GM10248 (cell line): ENCODE results near the gene THAP7.

Experiments used
- CTCF ChIA-PET: fragments of 300-600 bp; sonication (Branson Sonifier 250); formaldehyde crosslinking; extraction: SDS; loops from one replicate; lab custom pipeline; 2021; ENCODE audit warnings: antibody characterized with exemption; lab: Yijun Ruan, JAX
- POLR2A ChIA-PET: fragments of 350-650 bp; sonication (Branson Sonifier 250); formaldehyde crosslinking; extraction: SDS; loops from one replicate; lab custom pipeline; 2020; ENCODE audit warnings: antibody characterized with exemption; lab: Yijun Ruan, JAX
- DNase-seq: peaks from one replicate; pipeline ENCODE4 v3.0.0; 2012; ENCODE audit errors: extremely low spot score
- TF ChIP-seq, protein P1 (sequence below): IDR thresholded peaks from 2 replicates; pipeline ENCODE4 v1.5.1; 2012; ENCODE audit warnings: mild to moderate bottlenecking, low read depth; ENCODE audit errors: extremely low read depth, missing control alignments, control extremely low read depth

The THAP7 gene

GRCh38 chr22:21025763-21026755 lies 24.1 kb upstream of the THAP7 start:
- TF ChIP-seq, protein P1, sequence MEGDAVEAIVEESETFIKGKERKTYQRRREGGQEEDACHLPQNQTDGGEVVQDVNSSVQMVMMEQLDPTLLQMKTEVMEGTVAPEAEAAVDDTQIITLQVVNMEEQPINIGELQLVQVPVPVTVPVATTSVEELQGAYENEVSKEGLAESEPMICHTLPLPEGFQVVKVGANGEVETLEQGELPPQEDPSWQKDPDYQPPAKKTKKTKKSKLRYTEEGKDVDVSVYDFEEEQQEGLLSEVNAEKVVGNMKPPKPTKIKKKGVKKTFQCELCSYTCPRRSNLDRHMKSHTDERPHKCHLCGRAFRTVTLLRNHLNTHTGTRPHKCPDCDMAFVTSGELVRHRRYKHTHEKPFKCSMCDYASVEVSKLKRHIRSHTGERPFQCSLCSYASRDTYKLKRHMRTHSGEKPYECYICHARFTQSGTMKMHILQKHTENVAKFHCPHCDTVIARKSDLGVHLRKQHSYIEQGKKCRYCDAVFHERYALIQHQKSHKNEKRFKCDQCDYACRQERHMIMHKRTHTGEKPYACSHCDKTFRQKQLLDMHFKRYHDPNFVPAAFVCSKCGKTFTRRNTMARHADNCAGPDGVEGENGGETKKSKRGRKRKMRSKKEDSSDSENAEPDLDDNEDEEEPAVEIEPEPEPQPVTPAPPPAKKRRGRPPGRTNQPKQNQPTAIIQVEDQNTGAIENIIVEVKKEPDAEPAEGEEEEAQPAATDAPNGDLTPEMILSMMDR: no peak
- POLR2A ChIA-PET: no interaction called here
- CTCF ChIA-PET: interaction anchor here (0.6 kb wide), 1 partner anchor 116 kb away, joined by 3 read pairs; no protein-coding TSS in a partner anchor
- no peak for DNase-seq

DNA sequence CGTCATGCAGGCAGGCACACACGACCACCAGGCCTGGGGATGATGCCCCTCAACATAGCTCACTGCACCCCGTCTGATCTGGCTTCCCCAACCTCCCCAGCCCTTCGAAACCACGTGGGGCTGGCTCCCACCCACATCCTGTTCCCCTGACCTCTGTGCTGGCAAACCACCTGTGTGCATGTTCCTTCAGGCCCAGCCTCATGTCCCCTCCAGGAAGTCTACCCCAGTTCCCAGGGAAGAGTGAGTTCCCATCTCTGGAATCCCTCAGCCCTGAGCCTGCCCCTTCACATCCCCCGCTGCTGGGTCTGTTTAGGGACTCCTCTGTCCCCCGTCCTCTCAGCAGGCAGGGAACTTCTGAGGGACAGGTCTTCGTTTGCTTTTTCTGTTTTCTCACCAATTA lies 23.3 kb upstream of the THAP7 start:
- CTCF ChIA-PET: interaction anchor here (0.6 kb wide), 1 partner anchor 116 kb away, joined by 3 read pairs; no protein-coding TSS in a partner anchor
- TF ChIP-seq, protein P1: no peak
- DNase-seq: no peak
- POLR2A ChIA-PET: no interaction called here

DNA sequence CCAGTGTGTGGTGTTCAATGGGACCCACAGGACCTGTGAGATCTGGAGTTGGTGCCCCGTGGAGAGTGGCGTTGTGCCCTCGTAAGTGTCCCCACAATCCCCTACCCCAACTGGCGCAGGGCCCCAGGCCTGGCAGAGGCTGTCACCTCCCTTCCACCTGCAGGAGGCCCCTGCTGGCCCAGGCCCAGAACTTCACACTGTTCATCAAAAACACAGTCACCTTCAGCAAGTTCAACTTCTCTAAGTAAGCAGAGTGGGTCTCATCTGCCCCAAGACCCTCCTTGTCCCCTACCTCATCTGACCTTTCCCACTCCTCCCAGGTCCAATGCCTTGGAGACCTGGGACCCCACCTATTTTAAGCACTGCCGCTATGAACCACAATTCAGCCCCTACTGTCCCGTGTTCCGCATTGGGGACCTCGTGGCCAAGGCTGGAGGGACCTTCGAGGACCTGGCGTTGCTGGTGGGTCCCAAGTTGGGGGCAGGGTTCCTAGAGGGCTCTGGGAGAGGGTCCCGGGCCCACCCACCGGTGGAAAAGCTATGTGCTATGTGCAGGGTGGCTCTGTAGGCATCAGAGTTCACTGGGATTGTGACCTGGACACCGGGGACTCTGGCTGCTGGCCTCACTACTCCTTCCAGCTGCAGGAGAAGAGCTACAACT lies 21.2 kb upstream of the THAP7 start:
- POLR2A ChIA-PET: no interaction called here
- CTCF ChIA-PET: no interaction called here
- DNase-seq: no peak
- TF ChIP-seq, protein P1: peak; percentile 4

DNA sequence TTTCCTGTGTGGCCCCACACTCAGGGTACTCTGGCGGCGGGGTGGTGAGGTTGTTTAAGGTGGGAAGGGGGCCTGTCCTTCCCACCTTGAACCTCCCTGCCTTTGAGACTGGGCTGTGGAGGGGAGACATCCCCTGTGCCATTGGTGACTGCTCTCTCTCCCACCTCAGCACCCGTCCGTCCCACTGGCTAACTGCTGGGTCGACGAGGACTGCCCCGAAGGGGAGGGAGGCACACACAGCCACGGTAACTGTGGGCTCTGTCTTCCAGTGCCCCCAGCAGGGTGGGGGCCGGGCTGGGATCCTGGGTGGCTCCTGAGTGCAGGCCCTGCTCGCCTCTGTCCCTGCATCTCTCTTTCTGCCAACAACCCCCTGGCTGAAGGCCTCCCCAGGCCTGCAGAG lies 20.6 kb upstream of the THAP7 start:
- CTCF ChIA-PET: no interaction called here
- TF ChIP-seq, protein P1: no peak
- POLR2A ChIA-PET: no interaction called here
- no peak for DNase-seq

DNA sequence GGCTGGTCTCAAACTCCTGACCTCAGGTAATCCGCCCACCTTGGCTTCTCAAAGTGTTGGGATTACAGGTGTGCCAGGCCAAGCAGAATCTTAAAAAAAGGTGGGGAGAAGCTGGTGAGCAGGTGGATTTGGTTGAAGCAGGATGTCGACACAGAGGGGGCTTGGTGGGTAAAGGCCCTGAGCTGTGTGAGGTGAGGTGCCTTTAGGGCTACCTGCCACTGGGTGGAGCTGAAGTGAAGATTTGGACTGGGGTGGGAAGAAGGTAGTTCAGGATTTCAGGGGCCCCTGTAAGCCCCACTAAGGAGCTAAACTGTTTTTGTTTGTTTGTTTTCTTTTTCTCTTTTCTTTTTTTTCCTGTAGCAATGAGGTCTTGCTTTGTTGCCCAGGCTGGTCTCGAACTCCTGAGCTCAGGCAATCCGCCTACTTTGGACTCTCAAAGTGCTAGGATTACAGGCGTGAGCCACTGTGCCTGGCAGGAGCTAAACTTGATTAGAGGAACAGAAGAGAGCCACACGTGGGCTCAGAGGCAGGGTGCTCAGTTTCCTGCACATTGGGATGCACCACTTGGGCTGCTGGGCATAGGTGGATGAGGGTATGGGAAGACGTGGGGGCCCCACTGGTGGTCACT lies 19.0 kb upstream of the THAP7 start:
- DNase-seq: peak; percentile 59
- POLR2A ChIA-PET: no interaction called here
- CTCF ChIA-PET: interaction anchor here (0.7 to 1.7 kb wide), 11 partner anchors 8 to 94 kb away, joined by 3 to 5 read pairs (median 3); partner anchors contain the start of genes LZTR1 and SLC7A4
- TF ChIP-seq, protein P1: peak; percentile 52

DNA sequence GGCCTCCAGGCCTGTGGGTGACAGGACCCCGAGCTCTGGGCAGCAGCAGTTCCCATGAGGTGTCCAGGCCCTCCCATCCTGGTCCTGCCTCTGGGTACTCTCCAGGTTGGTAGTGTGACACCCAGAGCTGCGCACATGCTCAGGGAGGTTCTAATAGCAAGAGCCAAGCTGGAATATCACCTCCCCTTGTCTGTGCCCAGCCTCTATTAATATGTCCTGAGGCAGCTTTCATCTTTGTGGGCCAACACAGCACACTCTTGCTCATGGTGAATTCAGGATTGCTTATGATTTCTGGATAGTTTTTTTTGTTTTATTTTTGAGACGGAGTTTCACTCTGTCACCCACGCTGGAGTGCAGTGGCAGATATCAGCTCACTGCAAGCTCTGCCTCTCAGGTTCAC lies 16.4 kb upstream of the THAP7 start:
- POLR2A ChIA-PET: no interaction called here
- TF ChIP-seq, protein P1: no peak
- no peak for DNase-seq
- CTCF ChIA-PET: interaction anchor here (1.0 to 1.2 kb wide), 2 partner anchors 18 to 132 kb away, joined by 3 read pairs; no protein-coding TSS in a partner anchor
